H1 (cell line): ENCODE results near the gene OOEP. TPM values are rescaled to one million over a fixed set of nuclear protein-coding genes. Genes with fewer than 3 reads are reported as not detected.

Experiments used
- CTCF ChIA-PET: fragments of 300-600 bp; sonication (Branson Sonifier 250); formaldehyde crosslinking; loops from one replicate; lab custom pipeline; 2021; ENCODE audit not compliant: partially characterized antibody; lab: Charles Lee
- POLR2A ChIA-PET: fragments of 300-600 bp; sonication (Branson Sonifier 250); formaldehyde crosslinking; loops from one replicate; lab custom pipeline; 2021; ENCODE audit warnings: inconsistent platforms; ENCODE audit not compliant: partially characterized antibody; lab: Charles Lee
- DNase-seq, 2 experiments: peaks; one replicate each; pipeline versions ENCODE4 v3.0.0 to v3.0.0-alpha.2; 2010 to 2022; ENCODE audit warnings: low spot score in 2 of 2, low read depth in 1 of 2, mixed read lengths in 1 of 2
- FAIRE-seq: peaks from 2 replicates; lab custom pipeline; 2011; peaks lifted over from hg19 to GRCh38; lab: Jason Lieb, UNC
- H2AFZ ChIP-seq: 2 replicates; pipeline ENCODE4 v1.8.1; 2012; ENCODE audit warnings: low read length, inconsistent platforms
- H2AK5ac ChIP-seq: 2 replicates; pipeline ENCODE4 v1.6.1; 2013; ENCODE audit warnings: low read depth, low read length
- H2BK120ac ChIP-seq: replicated peaks from 2 replicates; pipeline ENCODE3; 2013; ENCODE audit warnings: low read depth, low read length, inconsistent platforms
- H2BK12ac ChIP-seq: 2 replicates; pipeline ENCODE4 v1.6.1; 2013; ENCODE audit warnings: low read depth, low read length
- H2BK15ac ChIP-seq: 2 replicates; pipeline ENCODE4 v1.6.1; 2013; ENCODE audit warnings: low read length
- H2BK20ac ChIP-seq: 2 replicates; pipeline ENCODE4 v1.6.1; 2013; ENCODE audit warnings: low read length
- H2BK5ac ChIP-seq: 2 replicates; pipeline ENCODE4 v1.6.1; 2013; ENCODE audit warnings: low read depth, low read length
- H3K14ac ChIP-seq: 2 replicates; pipeline ENCODE4 v1.6.1; 2013; ENCODE audit warnings: inconsistent platforms; ENCODE audit not compliant: insufficient read length
- H3K18ac ChIP-seq: 2 replicates; pipeline ENCODE4 v1.6.1; 2013; ENCODE audit warnings: low read length; ENCODE audit errors: extremely low read depth
- H3K23ac ChIP-seq: 2 replicates; pipeline ENCODE4 v1.6.1; 2013; ENCODE audit warnings: inconsistent platforms; ENCODE audit not compliant: insufficient read length
- H3K23me2 ChIP-seq: 2 replicates; pipeline ENCODE4 v1.6.1; 2013; ENCODE audit warnings: low read depth, low read length
- H3K27ac ChIP-seq: 2 replicates; pipeline ENCODE4 v1.6.1; 2011; ENCODE audit warnings: low read depth, low read length, inconsistent platforms
- H3K27me3 ChIP-seq, 4 experiments: replicated peaks in 1 of 4; 1 replicate in 1 of 4; 2 replicates in 3 of 4; pipeline versions ENCODE4 v1.6.1 to v1.8.1; 2011 to 2013; ENCODE audit warnings: low read length in 3 of 4, mild to moderate bottlenecking in 3 of 4, inconsistent platforms in 2 of 4, mixed read lengths in 2 of 4, moderate library complexity in 1 of 4; ENCODE audit not compliant: control insufficient read depth in 3 of 4, insufficient read depth in 3 of 4; ENCODE audit errors: extremely low read depth in 1 of 4
- H3K36me3 ChIP-seq, 4 experiments: 2 replicates each; pipeline versions ENCODE4 v1.6.1 to v1.8.1; 2011 to 2013; ENCODE audit warnings: mild to moderate bottlenecking in 4 of 4, low read length in 3 of 4, moderate library complexity in 2 of 4, control low read depth in 1 of 4, inconsistent platforms in 1 of 4; ENCODE audit not compliant: insufficient read depth in 4 of 4, control insufficient read depth in 2 of 4
- H3K4ac ChIP-seq: replicated peaks from 2 replicates; pipeline ENCODE3; 2013; ENCODE audit warnings: low read length, low read depth, mixed read lengths, inconsistent platforms; ENCODE audit not compliant: insufficient read length
- H3K4me1 ChIP-seq, 4 experiments: replicated peaks in 1 of 4; 1 replicate in 1 of 4; 2 replicates in 3 of 4; pipeline versions ENCODE4 v1.6.1 to v1.8.1; 2011 to 2013; ENCODE audit warnings: low read length in 3 of 4, inconsistent platforms in 2 of 4, mixed read lengths in 1 of 4; ENCODE audit not compliant: insufficient read depth in 4 of 4, control insufficient read depth in 3 of 4
- H3K4me2 ChIP-seq, 2 experiments: 2 replicates each; pipeline versions ENCODE4 v1.6.1 to v1.8.1; 2011 to 2013; ENCODE audit warnings: low read depth in 2 of 2, low read length in 2 of 2, control low read depth in 1 of 2, inconsistent platforms in 1 of 2, mild to moderate bottlenecking in 1 of 2; ENCODE audit not compliant: insufficient read depth in 1 of 2
- H3K4me3 ChIP-seq, 4 experiments: fragments of 200-600, 300-600 bp in 1 of 4; sonication (generic), shearing (Covaris generic), sonication (Bioruptor Twin) in 1 of 4; 2 replicates each; pipeline versions ENCODE4 v1.5.1 to v1.8.1; 2011 to 2016; ENCODE audit warnings: low read length in 4 of 4, low read depth in 3 of 4, control low read depth in 2 of 4, inconsistent platforms in 2 of 4, mild to moderate bottlenecking in 2 of 4, mixed read lengths in 1 of 4, moderate library complexity in 1 of 4; ENCODE audit not compliant: insufficient read depth in 2 of 4; ENCODE audit errors: extremely low read depth in 1 of 4
- H3K56ac ChIP-seq: replicated peaks from 2 replicates; pipeline ENCODE3; 2013; ENCODE audit warnings: low read depth, mild to moderate bottlenecking, mixed read lengths, low read length, inconsistent platforms; ENCODE audit not compliant: insufficient read length
- H3K79me1 ChIP-seq: 2 replicates; pipeline ENCODE4 v1.6.1; 2013; ENCODE audit warnings: low read depth, low read length, control low read depth
- H3K79me2 ChIP-seq, 2 experiments: 2 replicates each; pipeline versions ENCODE4 v1.6.1 to v1.8.1; 2012 to 2013; ENCODE audit warnings: low read length in 2 of 2, mild to moderate bottlenecking in 2 of 2, inconsistent platforms in 1 of 2; ENCODE audit not compliant: insufficient read depth in 2 of 2, control insufficient read depth in 1 of 2
- H3K9ac ChIP-seq, 4 experiments: replicated peaks in 1 of 4; 1 replicate in 1 of 4; 2 replicates in 3 of 4; pipeline versions ENCODE4 v1.6.1 to v1.8.1; 2011 to 2013; ENCODE audit warnings: low read depth in 3 of 4, low read length in 3 of 4, control low read depth in 2 of 4, mild to moderate bottlenecking in 2 of 4, moderate library complexity in 2 of 4, inconsistent platforms in 1 of 4; ENCODE audit errors: extremely low read depth in 1 of 4
- H3K9me3 ChIP-seq, 2 experiments: 2 replicates each; pipeline versions ENCODE4 v1.6.1 to v1.8.1; 2012 to 2013; ENCODE audit warnings: mild to moderate bottlenecking in 2 of 2, moderate library complexity in 2 of 2, control low read depth in 1 of 2, inconsistent platforms in 1 of 2, low read depth in 1 of 2, low read length in 1 of 2, mixed read lengths in 1 of 2; ENCODE audit not compliant: insufficient read depth in 2 of 2
- H4K20me1 ChIP-seq, 2 experiments: replicated peaks in 1 of 2; 2 replicates each; pipeline versions ENCODE3 to v1.8.1; 2011 to 2013; ENCODE audit warnings: inconsistent platforms in 2 of 2, low read length in 2 of 2, mild to moderate bottlenecking in 1 of 2; ENCODE audit not compliant: insufficient read depth in 2 of 2, control insufficient read depth in 1 of 2
- H4K5ac ChIP-seq: 2 replicates; pipeline ENCODE4 v1.6.1; 2013; ENCODE audit warnings: low read length, low read depth, mixed read lengths, inconsistent platforms; ENCODE audit not compliant: insufficient read length
- H4K8ac ChIP-seq: 2 replicates; pipeline ENCODE4 v1.8.0; 2013; ENCODE audit warnings: mild to moderate bottlenecking, moderate library complexity, low read length, inconsistent platforms; ENCODE audit not compliant: insufficient read depth; ENCODE audit errors: extremely low read depth
- H4K91ac ChIP-seq: replicated peaks from 2 replicates; pipeline ENCODE3; 2013; ENCODE audit warnings: low read length, mixed read lengths, inconsistent platforms; ENCODE audit not compliant: insufficient read length
- ATF2 ChIP-seq: IDR thresholded peaks from 2 replicates; pipeline ENCODE4 v1.6.1; 2012; ENCODE audit warnings: low read length, inconsistent platforms
- BACH1 ChIP-seq: IDR thresholded peaks from 2 replicates; pipeline ENCODE4 v1.6.1; 2012; ENCODE audit warnings: low read length, improper control_type of control experiment
- CTBP2 ChIP-seq: IDR thresholded peaks from 2 replicates; pipeline ENCODE4 v1.7.0; 2011; ENCODE audit warnings: borderline replicate concordance, mild to moderate bottlenecking, moderate library complexity, mixed read lengths, low read length; ENCODE audit not compliant: insufficient read depth, insufficient read length
- GABPA ChIP-seq: IDR thresholded peaks from 2 replicates; pipeline ENCODE4 v1.6.1; 2011; ENCODE audit warnings: mild to moderate bottlenecking, low read length, moderate library complexity, borderline replicate concordance; ENCODE audit not compliant: insufficient read depth
- POLR2A ChIP-seq, 2 experiments: IDR thresholded peaks; 1 replicate in 1 of 2; 2 replicates in 1 of 2; pipeline ENCODE4 v1.6.1; 2011; ENCODE audit warnings: low read depth in 2 of 2, low read length in 2 of 2, mild to moderate bottlenecking in 2 of 2; ENCODE audit errors: control extremely low read depth in 1 of 2
- RFX5 ChIP-seq: IDR thresholded peaks from 2 replicates; pipeline ENCODE4 v1.6.1; 2011; ENCODE audit warnings: low read depth, low read length, improper control_type of control experiment, borderline replicate concordance
- SIN3A ChIP-seq, 2 experiments: IDR thresholded peaks in 1 of 2; conservative IDR thresholded peaks in 1 of 2; 2 replicates each; pipeline ENCODE4 v1.6.1; 2011 to 2012; ENCODE audit warnings: low read length in 2 of 2, improper control_type of control experiment in 1 of 2, low read depth in 1 of 2, mild to moderate bottlenecking in 1 of 2
- SP2 ChIP-seq: IDR thresholded peaks from 2 replicates; pipeline ENCODE4 v1.6.1; 2012; ENCODE audit warnings: mild to moderate bottlenecking, low read length, inconsistent platforms
- TAF1 ChIP-seq: IDR thresholded peaks from 2 replicates; pipeline ENCODE4 v1.6.1; 2011; ENCODE audit warnings: mild to moderate bottlenecking, low read depth, low read length
- TAF7 ChIP-seq: optimal IDR thresholded peaks from 2 replicates; pipeline ENCODE3; 2011; ENCODE audit warnings: low read depth, mild to moderate bottlenecking, inconsistent platforms, low read length, moderate library complexity, borderline replicate concordance
- TBP ChIP-seq: IDR thresholded peaks from 2 replicates; pipeline ENCODE4 v1.6.1; 2011; ENCODE audit warnings: low read depth, low read length, improper control_type of control experiment
- TCF12 ChIP-seq: IDR thresholded peaks from 2 replicates; pipeline ENCODE4 v1.6.1; 2011; ENCODE audit warnings: low read depth, mild to moderate bottlenecking, low read length
- WGBS, 2 experiments: shearing (Covaris generic) in 1 of 2; methylation state at CpG; one replicate each; pipeline versions ENCODE4 v1.1.6 to v1.1.7; 2013 to 2015; ENCODE audit warnings: low lambda C conversion rate in 2 of 2, mixed read lengths in 2 of 2, inconsistent platforms in 1 of 2, low coverage in 1 of 2, missing lambda C conversion rate in 1 of 2; ENCODE audit not compliant: insufficient replicate concordance in 2 of 2, insufficient coverage in 1 of 2, insufficient read length in 1 of 2; ENCODE audit errors: extremely low coverage in 1 of 2, missing lambda C conversion rate in 1 of 2; 5-methylcytosine and 5-hydroxymethylcytosine counted together
- polyA plus RNA-seq, 7 experiments: library from polyadenylated mRNA; depleted of rRNA in 3 of 7; stranded (reverse) in 5 of 7; unstranded in 2 of 7; fragments of >200 nt in 5 of 7; fragments of 200-250 nt in 2 of 7; gene quantifications; 1 replicate in 5 of 7; 2 replicates in 1 of 7; 4 replicates in 1 of 7; pipeline versions ENCODE4 v1.2.1 to v1.2.3, GENCODE V29; 2011 to 2013; ENCODE audit warnings: missing spikeins in 2 of 7, mixed read lengths in 2 of 7
- total RNA-seq: library from RNA; stranded (reverse); fragmentation: NEBNext Ultra II Directional; extraction: Animal tissue kit (Norgen Biotek cat#: 25700); gene quantifications from 2 replicates; pipeline ENCODE4 v1.2.1, GENCODE V29; 2021
- TF ChIP-seq, protein P1 (sequence below): IDR thresholded peaks from 2 replicates; pipeline ENCODE4 v1.6.1; 2012; ENCODE audit warnings: inconsistent platforms

The OOEP gene
- total and polyA plus RNA-seq, 2 of the 8 experiments (the other 6 are each of a cell fraction or from before 2014, with no cell fraction given), result 0.20 to 0.41 TPM

GRCh38 chr6:73341335-73341734 is 28.4 kb downstream of the OOEP start:
- Histone ChIP-seq H4K91ac (no peak overlapping the region), H4K20me1 (no peaks in the 10 kb centered on the region), H3K79me2 (no peaks in the 10 kb centered on the region), H3K27me3 (no peaks in the 10 kb centered on the region), H3K23me2 (no peaks in the 10 kb centered on the region), H3K4ac (no peak overlapping the region), H3K4me2 (no peak overlapping the region), H2BK5ac (no peak overlapping the region), H2BK120ac (no peak overlapping the region), H3K27ac (no peak overlapping the region), H2BK12ac (no peak overlapping the region), H2BK20ac (no peak overlapping the region), H2AK5ac (no peak overlapping the region), H3K56ac (no peak overlapping the region), H3K79me1 (no peaks in the 10 kb centered on the region), H3K23ac (no peak overlapping the region), H3K36me3 (no peaks in the 10 kb centered on the region), H4K8ac (no peak overlapping the region), H3K9ac (no peak overlapping the region), H3K18ac (no peak overlapping the region; the same call in 1 of the 2 replicates), H3K4me1 (no peaks in the 10 kb centered on the region), H3K14ac (no peak overlapping the region), H3K4me3 (no peak overlapping the region), H3K9me3 (no peaks in the 10 kb centered on the region), H4K5ac (no peak overlapping the region), H2BK15ac (no peak overlapping the region), H2AFZ (no peak overlapping the region)
- ChIA-PET POLR2A (no interaction called here), CTCF (interaction anchor here (3.0 to 4.3 kb wide), 2 partner anchors 14 to 15 kb away, joined by 16 to 32 read pairs; no protein-coding TSS in a partner anchor)
- no peak for FAIRE-seq
- no peak for DNase-seq
- WGBS, 2 experiments, result 95% methylated on average over 1 of the region's 1 CpG; no CpG with 5 or more reads in 1 of the 2 experiments
- TF ChIP-seq GABPA (no peak), POLR2A (IDR thresholded peaks at IDR 0.05; ENCODE audit: control extremely low read depth in 1 of 2, low read depth in 2 of 2, low read length in 2 of 2) (no peak), TAF1 (no peak), BACH1 (no peak), TBP (no peak), TAF7 (no peak), CTBP2 (no peak), ATF2 (no peak), RFX5 (no peak), SIN3A (conservative IDR thresholded peaks at IDR 0.05 in 1 of 2, IDR thresholded peaks at IDR 0.05 in 1 of 2; ENCODE audit: low read depth in 1 of 2, low read length in 2 of 2) (no peak), TCF12 (no peak), SP2 (no peak)
- TF ChIP-seq, protein P1, sequence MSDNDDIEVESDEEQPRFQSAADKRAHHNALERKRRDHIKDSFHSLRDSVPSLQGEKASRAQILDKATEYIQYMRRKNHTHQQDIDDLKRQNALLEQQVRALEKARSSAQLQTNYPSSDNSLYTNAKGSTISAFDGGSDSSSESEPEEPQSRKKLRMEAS, result no peak
